Measurements from ENCODE around the gene ALK.

GRCh38 chr2:29502460-29502911, 418.9 kb downstream of the ALK start:
- no peak for TF ChIP-seq CTCF (IDR thresholded peaks at IDR 0.05)
- no peak for TF ChIP-seq POLR2A (IDR thresholded peaks at IDR 0.05)
